Activated CD4-positive, alpha-beta memory T cell treated with anti-CD3 and anti-CD28 coated beads, Interleukin-2, amount 10 ng/mL, durations not matched to agents 7 days and 5 days (primary cell): ENCODE data around the gene ZDHHC21. TPM values are rescaled to one million over a fixed set of nuclear protein-coding genes. Genes with fewer than 3 reads are reported as not detected.

Source experiments
- CTCF ChIA-PET: fragments of 350-600 bp; sonication (Branson Sonifier 250); formaldehyde crosslinking; loops from one replicate; lab custom pipeline; 2021; ENCODE audit warnings: antibody characterized with exemption, inconsistent platforms; lab: Charles Lee
- POLR2A ChIA-PET: fragments of 350-600 bp; sonication (Branson Sonifier 250); formaldehyde crosslinking; loops from one replicate; lab custom pipeline; 2021; ENCODE audit warnings: antibody characterized with exemption; lab: Charles Lee
- DNase-seq: peaks from one replicate; pipeline ENCODE4 v3.0.0-alpha.2; 2020
- H3K27ac Mint-ChIP-seq: one replicate; pipeline ENCODE4 v1.8.0; 2021; ENCODE audit warnings: mild to moderate bottlenecking, mixed read lengths
- H3K27me3 Mint-ChIP-seq: one replicate; pipeline ENCODE4 v1.8.0; 2021; ENCODE audit warnings: mixed read lengths
- H3K36me3 Mint-ChIP-seq: one replicate; pipeline ENCODE4 v1.8.0; 2021; ENCODE audit warnings: low read depth, mixed read lengths
- H3K4me1 Mint-ChIP-seq: one replicate; pipeline ENCODE4 v1.8.0; 2021; ENCODE audit warnings: mixed read lengths
- H3K4me3 Mint-ChIP-seq: one replicate; pipeline ENCODE4 v1.8.0; 2021; ENCODE audit warnings: mild to moderate bottlenecking, mixed read lengths
- H3K9me3 Mint-ChIP-seq: one replicate; pipeline ENCODE4 v1.8.0; 2021; ENCODE audit warnings: mixed read lengths
- total RNA-seq, 2 experiments: library from RNA; stranded (reverse); gene quantifications; one replicate each; pipeline ENCODE4 v1.2.3, GENCODE V29; 2021

ZDHHC21 gene
- total RNA-seq, 2 experiments from 2014 or later: 7.5 to 7.6 TPM

GRCh38 chr9:14633906-14634565 is 59.2 kb downstream of the ZDHHC21 start:
- Mint-ChIP-seq H3K9me3 (peaks cover 3% of the 10 kb centered on the region), H3K27ac (no peak overlapping the region), H3K4me3 (no peak overlapping the region), H3K27me3 (no peaks in the 10 kb centered on the region), H3K4me1 (peaks cover 3% of the 10 kb centered on the region), H3K36me3 (peaks cover 19% of the 10 kb centered on the region)
- no peak for DNase-seq
- ChIA-PET CTCF (interaction anchor here (1.3 kb wide), 1 partner anchor 16 kb away, joined by 3 read pairs; no protein-coding TSS in a partner anchor), POLR2A (no interaction called here)

DNA sequence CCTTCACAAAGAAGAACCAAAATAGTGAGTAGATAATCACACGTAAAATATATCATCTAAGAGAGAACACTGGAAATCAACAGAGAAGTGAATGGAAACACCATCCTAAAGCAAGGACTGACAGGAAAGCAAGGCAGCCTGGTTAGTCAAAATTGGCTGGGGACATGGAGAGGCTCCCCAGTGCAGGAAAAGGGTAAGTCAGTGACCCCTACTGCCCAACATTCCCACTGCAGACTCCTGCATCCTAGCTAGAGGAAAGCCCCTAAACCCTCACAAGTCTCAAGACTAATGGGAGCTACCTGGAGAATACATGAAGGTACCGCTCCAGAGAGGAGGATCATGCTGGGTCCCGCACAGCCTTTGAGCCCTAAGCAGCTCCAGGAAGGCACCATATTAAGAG is 60.1 kb downstream of the ZDHHC21 start:
- H3K9me3 Mint-ChIP-seq: peaks cover 3% of the 10 kb centered on the region
- H3K27me3 Mint-ChIP-seq: no peaks in the 10 kb centered on the region
- H3K4me3 Mint-ChIP-seq: no peak overlapping the region
- ChIA-PET CTCF (no interaction called here), POLR2A (no interaction called here)
- H3K27ac Mint-ChIP-seq: no peak overlapping the region
- DNase-seq: no peak
- H3K36me3 Mint-ChIP-seq: peaks cover 16% of the 10 kb centered on the region
- peaks cover 3% of the 10 kb centered on the region for H3K4me1 Mint-ChIP-seq

GRCh38 chr9:14627513-14627912 is 65.7 kb downstream of the ZDHHC21 start:
- no peak for DNase-seq
- ChIA-PET POLR2A (no interaction called here), CTCF (no interaction called here)
- H3K27ac Mint-ChIP-seq: no peak overlapping the region
- H3K27me3 Mint-ChIP-seq: no peaks in the 10 kb centered on the region
- H3K4me3 Mint-ChIP-seq: no peak overlapping the region
- peaks cover 3% of the 10 kb centered on the region for H3K36me3 Mint-ChIP-seq
- no peaks in the 10 kb centered on the region for H3K9me3 Mint-ChIP-seq
- H3K4me1 Mint-ChIP-seq: no peaks in the 10 kb centered on the region

- H3K4me3 Mint-ChIP-seq: no peak overlapping the region
- H3K4me1 Mint-ChIP-seq: no peaks in the 10 kb centered on the region
- ChIA-PET POLR2A (no interaction called here), CTCF (interaction anchor here (1.3 kb wide), 1 partner anchor 43 kb away, joined by 3 read pairs; no protein-coding TSS in a partner anchor)
- peaks cover 4% of the 10 kb centered on the region for H3K36me3 Mint-ChIP-seq
- no peaks in the 10 kb centered on the region for H3K27me3 Mint-ChIP-seq
- H3K27ac Mint-ChIP-seq: no peak overlapping the region
- DNase-seq: no peak
- no peaks in the 10 kb centered on the region for H3K9me3 Mint-ChIP-seq
These were observed 74.3 kb downstream of the ZDHHC21 start for GRCh38 chr9:14618836-14619420.

DNA sequence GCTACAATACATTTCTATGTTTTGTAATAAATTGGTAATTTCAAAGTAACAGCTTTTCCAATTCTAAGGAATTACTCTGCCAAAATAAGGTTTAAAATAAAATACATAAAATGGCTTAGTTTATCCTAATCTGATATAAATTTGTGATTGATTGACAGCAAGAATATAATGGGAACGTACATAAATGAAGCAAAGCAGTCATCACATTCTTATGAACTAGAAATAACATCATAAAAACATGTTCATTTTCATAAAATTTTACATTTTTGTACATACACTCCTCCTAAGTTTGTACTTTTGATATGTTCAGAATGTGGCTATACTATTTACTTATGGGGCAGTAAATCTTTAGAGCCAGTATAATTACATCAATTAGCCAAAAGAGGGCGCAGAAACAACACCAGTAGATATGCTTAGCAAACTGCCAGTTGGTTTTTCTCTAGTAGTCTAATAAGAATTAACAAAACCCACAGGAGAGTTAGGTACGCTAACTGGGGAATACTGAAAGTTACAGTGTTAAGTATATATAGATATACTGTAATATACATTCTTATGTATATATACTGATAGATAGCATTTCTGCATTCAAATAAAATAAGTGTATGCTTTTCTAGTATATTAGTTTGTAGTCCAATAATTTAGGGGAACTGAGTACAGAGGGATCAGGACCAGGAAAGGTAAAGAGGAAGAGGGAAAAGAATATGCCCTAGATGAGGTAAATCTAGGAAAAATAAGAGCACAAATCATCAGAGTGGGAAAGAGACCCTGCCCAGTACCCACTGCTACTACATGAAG is 76.8 kb downstream of the ZDHHC21 start:
- H3K4me1 Mint-ChIP-seq: no peaks in the 10 kb centered on the region
- DNase-seq: no peak
- no peaks in the 10 kb centered on the region for H3K9me3 Mint-ChIP-seq
- POLR2A ChIA-PET: no interaction called here
- CTCF ChIA-PET: interaction anchor here (1.3 to 2.1 kb wide), 7 partner anchors 43 to 519 kb away, joined by 3 to 19 read pairs (median 6); no protein-coding TSS in a partner anchor
- H3K4me3 Mint-ChIP-seq: no peak overlapping the region
- peaks cover 4% of the 10 kb centered on the region for H3K36me3 Mint-ChIP-seq
- no peaks in the 10 kb centered on the region for H3K27me3 Mint-ChIP-seq
- H3K27ac Mint-ChIP-seq: no peak overlapping the region

DNA sequence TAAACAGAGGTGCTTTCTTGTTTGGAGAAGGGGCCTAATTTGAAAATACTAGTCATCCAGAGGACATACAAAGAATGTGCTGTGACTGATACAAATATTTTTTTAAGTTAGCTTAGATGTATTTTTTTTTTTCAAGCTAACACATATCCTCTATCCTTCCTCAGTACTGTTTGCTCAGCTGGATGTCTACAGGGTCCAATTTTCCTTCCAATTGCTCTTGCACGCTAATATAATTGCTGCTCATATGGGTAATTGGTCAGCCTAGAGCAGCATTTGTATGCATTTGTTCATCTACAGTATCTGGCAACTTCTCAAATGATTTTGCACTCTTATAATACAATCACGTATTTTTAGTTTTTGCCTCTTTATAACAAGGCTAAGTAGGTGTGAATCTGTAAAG is 84.7 kb downstream of the ZDHHC21 start:
- no peak for DNase-seq
- Mint-ChIP-seq H3K9me3 (no peaks in the 10 kb centered on the region), H3K4me3 (no peak overlapping the region), H3K4me1 (no peaks in the 10 kb centered on the region), H3K27me3 (no peaks in the 10 kb centered on the region), H3K36me3 (peaks cover 3% of the 10 kb centered on the region), H3K27ac (no peak overlapping the region)
- ChIA-PET POLR2A (no interaction called here), CTCF (interaction anchor here (0.9 kb wide), 1 partner anchor 984 kb away, joined by 3 read pairs; no protein-coding TSS in a partner anchor)

DNA sequence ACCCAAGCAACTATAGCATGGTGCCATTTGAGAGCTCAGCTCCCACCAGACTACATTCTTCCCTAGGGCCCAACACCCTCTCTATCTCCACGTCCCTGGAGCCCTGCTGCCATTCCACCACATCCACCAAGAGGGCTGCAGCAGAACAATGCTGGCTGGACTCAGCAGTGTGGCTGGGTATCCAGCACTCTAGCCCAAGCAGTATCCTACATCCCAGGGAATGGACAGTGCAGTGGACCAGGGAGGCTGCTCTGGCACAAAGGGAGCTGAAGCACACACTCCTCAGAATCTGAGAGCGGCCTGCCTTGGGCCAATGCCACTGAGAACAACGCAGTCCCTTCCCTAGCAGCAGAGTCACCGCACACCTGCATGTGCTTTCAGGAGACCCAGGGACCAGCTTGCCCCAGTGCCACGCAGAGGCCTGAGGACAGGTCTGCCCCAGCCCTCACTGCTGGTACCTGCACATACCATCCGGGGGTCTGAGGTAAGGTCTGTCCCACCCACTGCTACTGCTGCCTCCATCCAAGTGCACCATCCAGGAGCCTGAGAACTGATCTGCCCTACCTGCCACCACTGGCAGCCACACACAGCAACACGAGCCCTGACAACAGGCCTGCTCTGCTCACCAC is 95.9 kb downstream of the ZDHHC21 start:
- CTCF ChIA-PET: no interaction called here
- Mint-ChIP-seq H3K9me3 (peaks cover 19% of the 10 kb centered on the region), H3K4me3 (no peak overlapping the region), H3K27me3 (no peaks in the 10 kb centered on the region), H3K4me1 (no peaks in the 10 kb centered on the region), H3K36me3 (peaks cover 10% of the 10 kb centered on the region), H3K27ac (no peak overlapping the region)
- no peak for DNase-seq
- POLR2A ChIA-PET: no interaction called here

- ChIA-PET CTCF (no interaction called here), POLR2A (no interaction called here)
- peaks cover 13% of the 10 kb centered on the region for H3K9me3 Mint-ChIP-seq
- DNase-seq: no peak
- H3K4me1 Mint-ChIP-seq: no peaks in the 10 kb centered on the region
- H3K27ac Mint-ChIP-seq: no peak overlapping the region
- H3K36me3 Mint-ChIP-seq: peaks cover 13% of the 10 kb centered on the region
- no peaks in the 10 kb centered on the region for H3K27me3 Mint-ChIP-seq
- H3K4me3 Mint-ChIP-seq: no peak overlapping the region
These were observed 99.8 kb downstream of the ZDHHC21 start for GRCh38 chr9:14593406-14593805.

DNA sequence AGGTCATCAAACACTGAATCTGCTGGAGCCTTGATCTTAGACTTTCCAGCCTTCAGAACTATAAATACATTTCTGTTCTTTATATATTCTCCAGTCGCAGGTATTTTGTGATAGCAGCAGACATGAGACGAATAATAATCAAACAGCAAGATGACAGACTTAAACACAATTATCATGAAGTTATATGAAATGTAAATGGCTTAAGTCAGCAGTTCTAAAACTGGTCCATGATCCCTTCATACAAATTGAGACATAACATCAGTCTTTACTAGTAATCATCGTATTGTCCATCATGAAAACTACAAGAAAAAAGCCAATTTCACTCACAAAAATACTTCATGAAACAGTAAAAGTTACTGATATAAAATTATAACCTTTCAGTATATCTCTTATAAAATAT is 101.8 kb downstream of the ZDHHC21 start:
- ChIA-PET POLR2A (no interaction called here), CTCF (no interaction called here)
- H3K4me3 Mint-ChIP-seq: no peak overlapping the region

GRCh38 chr9:14585730-14586473 is 107.3 kb downstream of the ZDHHC21 start:
- CTCF ChIA-PET: no interaction called here
- no peak overlapping the region for H3K27ac Mint-ChIP-seq
- H3K4me1 Mint-ChIP-seq: peaks cover 12% of the 10 kb centered on the region

More for the DNA sequence above, 101.8 kb downstream of the ZDHHC21 start:
- H3K27ac Mint-ChIP-seq: no peak overlapping the region
- H3K27me3 Mint-ChIP-seq: no peaks in the 10 kb centered on the region
- H3K36me3 Mint-ChIP-seq: peaks cover 14% of the 10 kb centered on the region
- no peak for DNase-seq
- H3K9me3 Mint-ChIP-seq: peaks cover 4% of the 10 kb centered on the region
- H3K4me1 Mint-ChIP-seq: no peaks in the 10 kb centered on the region

GRCh38 chr9:14584571-14584970 is 108.7 kb downstream of the ZDHHC21 start:
- POLR2A ChIA-PET: no interaction called here
- CTCF ChIA-PET: no interaction called here
- H3K4me3 Mint-ChIP-seq: no peak overlapping the region
- peaks cover 19% of the 10 kb centered on the region for H3K27me3 Mint-ChIP-seq
- H3K36me3 Mint-ChIP-seq: peaks cover 8% of the 10 kb centered on the region
- H3K4me1 Mint-ChIP-seq: peaks cover 12% of the 10 kb centered on the region
- no peak overlapping the region for H3K27ac Mint-ChIP-seq
- no peak for DNase-seq
- H3K9me3 Mint-ChIP-seq: peaks cover 8% of the 10 kb centered on the region

More at GRCh38 chr9:14585730-14586473, 107.3 kb downstream of the ZDHHC21 start:
- H3K4me3 Mint-ChIP-seq: no peak overlapping the region
- peaks cover 8% of the 10 kb centered on the region for H3K36me3 Mint-ChIP-seq
- POLR2A ChIA-PET: no interaction called here
- H3K9me3 Mint-ChIP-seq: peaks cover 8% of the 10 kb centered on the region
- peak; percentile 60 for DNase-seq
- H3K27me3 Mint-ChIP-seq: peaks cover 16% of the 10 kb centered on the region

- Mint-ChIP-seq H3K9me3 (peaks cover 30% of the 10 kb centered on the region), H3K27ac (no peak overlapping the region), H3K27me3 (peaks cover 17% of the 10 kb centered on the region), H3K4me1 (no peaks in the 10 kb centered on the region), H3K36me3 (peaks cover 5% of the 10 kb centered on the region), H3K4me3 (no peak overlapping the region)
- no peak for DNase-seq
- POLR2A ChIA-PET: no interaction called here
- CTCF ChIA-PET: no interaction called here
These were observed 115.2 kb downstream of the ZDHHC21 start for GRCh38 chr9:14578030-14578429.
